HG03571 (cell line): Measurements from ENCODE around the gene MED10.
A peak's percentile ranks its signal among the peaks of the same experiment; 100 is the strongest.
"Not testable (repeated sequence)": the region's sequence is repeated elsewhere in the genome, so short reads cannot be mapped to it uniquely, and the experiment has no call there.

Experiments used
- ATAC-seq: cut with Tn5 transposase; IDR thresholded peaks from one replicate; pipeline ENCODE4 v1.9.1; 2021; ENCODE audit not compliant: unreplicated experiment

The MED10 gene

GRCh38 chr5:6376974-6377520, 1.3 kb downstream of the MED10 start:
- ATAC-seq: no peak

DNA sequence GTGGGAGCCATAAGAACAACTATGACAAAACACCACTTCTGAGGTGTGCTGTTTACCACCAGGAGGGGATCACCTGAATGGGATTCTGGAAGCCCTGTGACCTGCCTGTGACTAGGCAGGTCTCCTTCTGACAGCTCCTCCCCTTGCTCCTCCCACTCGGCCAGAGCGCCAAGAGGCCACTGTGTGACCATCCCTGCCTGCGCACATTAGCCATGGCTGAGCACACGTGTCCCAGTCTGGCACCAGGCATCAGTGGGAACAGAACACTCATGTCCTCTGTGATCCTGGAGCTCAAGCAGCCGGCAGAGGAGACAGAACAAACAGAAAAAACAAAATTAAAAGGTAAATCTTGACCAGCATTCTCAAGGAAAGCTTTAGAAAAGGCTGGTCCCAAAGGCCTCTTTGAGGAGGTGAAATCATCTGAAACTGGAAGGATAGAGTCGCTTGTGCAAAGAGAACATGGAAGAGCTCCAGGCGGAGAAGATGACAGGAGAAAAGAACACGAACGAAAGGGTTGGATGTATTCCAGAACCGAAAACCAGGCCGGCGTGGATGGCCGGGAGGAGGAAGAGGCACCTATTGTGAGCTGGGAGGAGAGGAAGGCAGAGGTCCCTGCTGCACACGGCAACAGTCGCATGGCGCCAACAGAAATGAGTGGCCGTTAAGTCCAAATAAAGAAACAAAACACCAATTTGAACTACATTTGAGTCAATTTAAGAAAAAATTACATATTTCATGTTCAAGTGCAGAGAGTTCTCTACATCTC, 5.1 kb downstream of the MED10 start:
- no peak for ATAC-seq

DNA sequence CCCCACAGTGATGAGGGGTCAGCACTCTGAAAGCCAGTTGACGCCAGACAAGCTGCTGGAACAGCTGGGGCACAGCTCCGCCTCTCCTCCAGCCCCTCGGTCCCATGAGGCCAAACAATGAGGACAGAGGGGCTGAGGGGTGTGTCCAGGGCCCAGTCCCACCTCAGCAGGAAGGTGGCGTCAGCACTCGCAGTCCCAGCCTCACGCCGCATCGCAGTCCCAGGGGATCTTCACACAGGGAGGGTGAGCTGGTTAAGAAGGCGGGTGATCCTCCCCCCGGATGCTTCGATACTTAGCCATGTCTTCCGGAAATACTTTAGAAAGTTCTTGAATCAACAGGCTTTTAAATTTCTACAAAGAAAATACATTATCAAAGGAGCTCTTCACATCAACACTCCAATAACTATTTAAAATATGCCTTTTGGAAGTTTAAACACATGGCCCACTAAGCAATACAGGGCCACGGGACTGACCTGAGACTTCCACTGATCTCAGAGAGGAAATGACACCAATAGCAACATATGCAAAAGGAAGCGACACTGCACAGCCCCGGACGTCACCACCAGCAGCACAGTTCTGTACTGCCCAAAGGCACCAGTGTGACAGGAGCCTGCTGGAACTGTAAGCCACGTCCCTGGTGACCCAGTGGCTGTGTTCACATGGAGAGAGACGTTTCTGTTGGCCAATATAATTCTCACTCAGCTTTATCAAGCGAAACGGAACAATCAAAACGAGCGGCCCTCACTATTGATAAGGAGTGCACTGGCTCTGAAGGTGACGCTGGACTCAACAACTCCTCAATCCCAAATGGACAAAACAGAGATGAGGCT, 5.9 kb downstream of the MED10 start:
- ATAC-seq: no peak

DNA sequence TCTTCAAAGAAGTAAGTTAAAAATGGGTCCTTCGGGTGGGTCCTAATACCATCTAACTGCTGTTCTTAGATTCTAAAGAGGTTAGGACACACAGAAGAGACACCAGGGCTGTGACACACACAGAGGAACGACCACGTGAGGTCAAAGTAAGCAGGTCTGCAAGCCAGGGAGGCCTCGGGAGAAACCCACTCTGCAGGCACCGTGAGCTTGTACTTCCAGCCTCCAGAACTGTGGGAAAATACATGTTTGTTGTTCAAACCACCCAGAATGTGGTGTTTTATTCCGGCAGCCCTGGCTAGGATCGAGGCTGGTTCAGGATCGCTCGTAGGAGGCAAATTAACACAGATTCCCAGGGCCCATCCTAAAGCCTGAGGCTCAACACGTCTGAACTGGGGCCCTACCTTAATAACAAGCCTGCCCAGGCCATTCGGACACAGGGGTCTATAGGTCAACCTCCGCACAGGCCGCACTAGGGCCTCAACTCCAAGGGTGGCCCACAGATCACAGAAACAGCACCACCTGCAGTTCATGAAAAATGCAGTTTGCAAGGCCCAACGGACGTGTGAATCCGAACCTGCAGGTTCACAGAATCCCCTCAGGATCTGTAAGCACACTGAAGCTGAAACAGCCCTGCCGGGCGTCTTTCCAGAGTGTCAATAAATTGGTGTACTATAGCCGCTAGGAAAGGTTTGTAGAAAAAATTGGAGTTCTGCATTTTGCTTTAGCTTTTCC, 7.1 kb downstream of the MED10 start:
- ATAC-seq: no peak

- no peak for ATAC-seq
Measured at GRCh38 chr5:6370580-6370979, 7.8 kb downstream of the MED10 start.

- no peak for ATAC-seq
Measured at GRCh38 chr5:6365977-6366590, 12.3 kb downstream of the MED10 start.

DNA sequence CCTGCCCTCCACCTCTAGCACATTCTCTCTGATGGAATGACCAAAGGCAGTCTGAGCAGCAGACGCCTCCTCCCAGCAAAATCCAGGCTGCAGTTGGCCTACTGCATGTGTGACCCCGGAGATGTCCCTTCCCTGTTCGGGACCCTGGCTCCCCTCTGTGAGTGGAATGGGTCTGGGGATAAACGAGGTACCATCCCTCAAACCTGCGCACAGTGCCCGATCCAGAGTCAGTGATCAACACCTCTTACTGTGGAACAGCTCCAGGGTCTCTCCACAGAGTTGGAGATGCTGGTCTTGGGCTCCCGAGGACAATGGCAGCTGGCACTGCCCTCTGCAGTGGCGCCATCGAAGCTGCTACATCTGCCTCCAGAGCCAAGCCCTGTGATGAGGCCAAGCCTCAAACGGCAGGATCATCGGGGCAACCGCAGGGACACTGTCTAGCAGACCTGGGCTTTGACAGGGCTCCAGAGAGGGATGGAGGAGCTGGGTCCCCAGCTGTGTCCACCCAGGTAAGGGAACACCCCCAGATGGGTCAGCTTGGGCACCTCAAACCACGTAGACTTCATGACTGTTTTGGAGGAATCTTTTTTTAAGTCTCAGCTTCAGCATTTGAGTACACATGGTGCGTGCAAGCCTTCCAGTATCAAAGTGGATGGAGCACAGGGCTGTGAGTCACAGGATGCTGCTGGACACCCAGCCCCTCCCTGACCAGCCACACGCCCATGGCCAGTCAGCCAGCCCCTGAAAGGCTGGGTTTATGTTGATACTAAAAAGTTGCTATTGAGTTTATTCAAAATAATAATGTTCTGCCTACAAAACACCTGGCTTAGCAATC, 13.0 kb downstream of the MED10 start:
- no peak for ATAC-seq

GRCh38 chr5:6363454-6364011, 14.8 kb downstream of the MED10 start:
- ATAC-seq: not testable (repeated sequence)

DNA sequence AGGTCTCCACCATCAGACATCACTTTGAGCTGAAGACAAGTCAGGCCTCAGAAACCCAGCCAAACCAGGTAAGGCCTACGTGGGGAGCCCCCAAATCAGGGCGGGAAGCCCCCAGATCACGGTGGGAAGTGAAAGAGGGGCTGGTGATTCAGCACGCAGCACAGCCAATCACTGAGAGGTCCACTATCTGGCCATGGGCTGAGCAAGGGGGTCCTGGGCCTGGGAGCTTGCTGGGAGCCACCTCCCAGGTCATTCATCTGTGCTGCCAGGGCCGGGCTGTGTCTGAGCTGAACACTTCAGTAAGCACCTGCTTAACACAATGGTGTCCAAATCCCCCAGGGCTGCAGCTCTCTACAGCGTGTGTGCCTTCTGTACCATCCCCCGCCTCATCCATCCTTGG, 15.5 kb downstream of the MED10 start:
- no peak for ATAC-seq

GRCh38 chr5:6361101-6361500, 17.2 kb downstream of the MED10 start:
- no peak for ATAC-seq

DNA sequence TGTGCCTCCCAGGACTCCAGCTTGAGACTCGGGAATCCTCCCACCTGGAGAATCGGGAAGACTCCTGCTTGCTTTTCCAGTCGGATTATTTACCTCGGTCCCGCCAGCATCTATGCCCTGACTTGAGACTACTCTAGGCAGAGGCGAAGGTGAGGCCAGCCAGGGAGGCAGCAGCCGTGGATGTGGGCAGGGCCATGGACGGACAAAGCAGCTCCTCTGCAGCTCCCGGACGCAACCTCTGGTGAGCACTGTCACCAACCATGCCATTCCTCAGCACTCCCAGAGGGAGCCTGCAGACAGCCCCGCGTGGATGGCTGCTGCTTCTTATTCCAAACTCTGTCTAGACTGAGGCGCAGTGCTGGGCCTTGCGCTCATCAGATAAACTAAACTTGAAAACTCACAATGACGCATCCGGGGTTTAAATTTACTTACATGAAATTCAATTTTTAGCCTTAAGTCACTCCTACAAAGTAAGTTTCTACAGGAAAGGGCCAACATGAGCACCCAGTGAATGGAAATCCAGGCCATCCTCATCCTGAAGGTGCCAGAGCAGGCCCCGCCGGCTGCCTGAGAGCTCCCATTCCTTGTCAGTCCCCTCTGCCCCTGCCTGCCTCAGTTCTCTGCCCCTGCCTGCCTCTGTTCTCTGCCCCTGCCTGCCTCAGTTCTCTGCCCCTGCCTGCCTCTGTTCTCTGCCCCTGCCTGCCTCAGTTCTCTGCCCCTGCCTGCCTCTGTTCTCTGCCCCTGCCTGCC, 17.8 kb downstream of the MED10 start:
- ATAC-seq: no peak

DNA sequence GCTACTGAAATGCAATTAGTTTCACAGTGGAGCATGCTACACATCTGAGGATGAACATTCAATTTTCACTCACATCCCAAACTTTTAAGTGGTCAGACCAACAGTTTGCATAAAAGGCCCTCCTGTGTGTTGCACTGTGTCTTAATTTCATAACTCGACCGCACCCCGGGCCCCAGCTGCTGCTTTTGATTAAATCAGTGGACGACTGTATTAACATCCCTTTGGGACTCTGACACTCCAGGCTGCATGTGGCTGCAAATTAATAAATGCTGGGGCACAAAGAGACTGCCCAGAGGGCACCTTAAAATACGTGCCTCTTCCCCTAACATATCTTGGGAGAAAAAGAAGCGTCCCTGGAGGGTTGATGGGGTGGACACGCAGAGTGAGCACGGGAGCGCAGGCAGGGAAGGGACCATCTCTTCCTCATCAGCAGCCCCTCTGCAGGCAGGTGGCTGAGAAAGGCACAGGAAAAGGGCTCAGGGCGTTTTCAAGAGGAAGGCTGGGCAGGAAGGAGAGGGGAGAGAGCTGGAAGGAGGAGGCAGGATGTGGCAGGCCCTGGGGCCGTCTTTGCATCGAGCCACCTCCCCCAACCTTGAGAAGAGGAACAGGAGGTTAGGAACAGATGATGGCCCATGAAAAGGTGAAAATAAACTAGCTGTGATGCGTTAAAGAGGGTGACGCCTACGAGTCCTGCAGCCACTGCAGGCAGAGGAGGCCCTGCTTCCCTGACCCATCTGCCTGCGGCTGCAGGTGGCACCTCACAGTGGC, 18.6 kb downstream of the MED10 start:
- ATAC-seq: peak; percentile 83

DNA sequence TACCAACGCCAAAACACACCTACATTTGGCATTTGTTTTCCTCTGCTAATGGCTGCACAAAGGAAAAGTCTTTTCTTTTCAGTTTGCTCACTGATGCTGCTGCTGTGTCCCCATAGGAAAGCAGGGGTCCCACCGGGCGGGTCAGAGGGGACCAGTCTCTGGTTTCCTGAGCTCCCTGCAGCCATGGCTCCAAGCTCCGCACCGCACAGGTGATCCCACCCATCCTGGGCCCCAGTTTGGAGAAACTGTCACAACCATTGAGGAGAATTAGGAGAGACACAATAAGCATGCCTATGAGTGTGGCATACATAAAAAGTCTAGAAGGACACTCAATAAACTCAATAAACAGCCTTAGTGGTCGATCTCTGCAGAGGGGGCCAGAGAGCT, 19.9 kb downstream of the MED10 start:
- ATAC-seq: no peak

DNA sequence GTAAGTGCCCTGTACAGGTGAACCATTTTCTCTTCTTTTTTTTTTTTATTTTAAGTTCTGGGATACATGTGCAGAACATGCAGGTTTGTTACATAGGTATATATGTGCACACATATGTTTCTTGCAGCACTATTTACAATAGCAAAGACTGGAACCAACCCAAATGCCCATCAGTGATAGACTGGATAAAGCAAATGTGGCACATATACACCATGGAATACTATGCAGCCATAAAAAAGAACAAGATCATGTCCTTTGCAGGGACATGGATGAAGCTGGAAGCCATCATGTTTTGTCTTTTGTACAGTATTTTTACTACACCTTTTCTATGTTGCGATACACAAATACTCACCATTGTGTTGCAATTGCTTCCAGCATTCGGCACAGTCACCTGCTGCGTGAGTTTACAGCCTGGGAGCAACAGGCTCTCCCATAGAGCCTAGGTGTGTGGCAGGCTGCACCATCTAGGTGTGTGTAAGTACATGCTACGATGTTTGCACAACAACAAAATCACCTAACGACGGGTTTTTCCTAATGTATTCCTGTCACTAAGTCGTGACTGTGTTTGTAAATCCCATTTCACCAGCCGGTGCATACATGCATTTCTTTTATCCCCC, 20.4 kb downstream of the MED10 start:
- ATAC-seq: not testable (repeated sequence)

DNA sequence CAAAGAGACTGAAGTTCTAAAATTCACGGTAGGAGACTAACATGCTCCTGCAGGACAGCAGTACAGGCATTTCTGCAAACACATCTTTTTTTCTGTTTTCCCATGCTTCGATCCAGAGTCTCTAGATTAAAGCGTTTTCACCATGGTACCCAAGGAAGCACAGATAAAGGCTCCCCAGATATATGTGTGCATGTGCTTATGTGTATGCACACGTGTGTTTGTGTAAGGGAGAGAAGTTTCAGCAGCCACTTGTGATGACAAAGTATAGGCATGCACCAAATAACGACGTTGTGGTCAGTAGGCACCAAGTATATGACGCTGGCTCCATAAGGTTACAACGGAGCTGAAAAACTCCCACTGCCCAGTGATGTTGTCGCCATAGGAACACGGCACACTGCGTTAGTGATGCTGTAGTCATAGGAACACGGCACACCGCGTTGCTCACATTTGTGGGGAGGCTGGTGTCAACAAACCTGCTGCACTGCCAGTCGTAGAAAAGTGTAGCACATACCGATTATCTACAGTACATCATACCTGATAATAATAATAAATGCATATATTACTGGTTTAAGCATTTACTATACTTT, 21.7 kb downstream of the MED10 start:
- no peak for ATAC-seq

GRCh38 chr5:6355294-6355693, 23.1 kb downstream of the MED10 start:
- no peak for ATAC-seq

DNA sequence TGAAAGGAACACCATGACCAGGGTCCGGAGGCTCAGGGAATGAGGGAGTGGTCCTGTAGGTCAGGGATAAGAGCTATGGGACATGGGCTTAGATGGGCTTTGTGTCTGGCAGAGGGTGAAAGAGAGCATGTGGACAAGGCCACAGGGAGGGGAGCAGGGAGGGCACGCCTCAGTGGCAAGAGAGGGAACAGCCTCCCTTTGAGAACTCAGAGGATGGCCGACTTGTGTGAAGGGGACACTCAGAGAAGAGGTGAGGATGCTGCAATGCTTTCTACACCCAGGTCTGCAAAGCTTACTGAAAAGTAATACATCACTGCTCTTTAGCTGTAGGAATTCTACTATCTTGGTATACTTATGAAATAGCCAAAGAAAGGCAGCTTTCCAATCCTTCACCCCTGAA, 23.5 kb downstream of the MED10 start:
- ATAC-seq: no peak
